Loucy (cell line): ENCODE data around the gene MSMB.
A peak's percentile ranks its signal among the peaks of the same experiment; 100 is the strongest.

ENCODE experiments used
- H2AFZ ChIP-seq: fragments of 200-600 bp; sonication (generic); 2 replicates; pipeline ENCODE4 v1.6.0; 2016; ENCODE audit warnings: antibody characterized with exemption, mild to moderate bottlenecking, low read length, moderate library complexity
- H3F3A ChIP-seq: fragments of 200-600 bp; 2 replicates; pipeline ENCODE4 v1.6.0; 2016; ENCODE audit warnings: antibody characterized with exemption, low read depth, mild to moderate bottlenecking
- H3K27me3 ChIP-seq: fragments of 200-600 bp; sonication (generic); 2 replicates; pipeline ENCODE4 v1.6.1; 2014; ENCODE audit warnings: low read length, mild to moderate bottlenecking; ENCODE audit not compliant: insufficient read depth, poor library complexity, severe bottlenecking
- H3K36me3 ChIP-seq: fragments of 200-600 bp; sonication (generic); 2 replicates; pipeline ENCODE4 v1.6.1; 2016; ENCODE audit warnings: low read length; ENCODE audit not compliant: insufficient read depth
- H3K4me1 ChIP-seq: fragments of 200-600 bp; sonication (generic); 2 replicates; pipeline ENCODE4 v1.5.1; 2014; ENCODE audit warnings: low read length, mild to moderate bottlenecking; ENCODE audit not compliant: insufficient read depth, poor library complexity, severe bottlenecking
- H3K4me2 ChIP-seq: fragments of 200-600 bp; sonication (generic); 2 replicates; pipeline ENCODE4 v1.6.0; 2014; ENCODE audit warnings: antibody characterized with exemption, low read length, low read depth, mild to moderate bottlenecking; ENCODE audit not compliant: poor library complexity, severe bottlenecking
- H3K4me3 ChIP-seq: fragments of 200-600 bp; sonication (generic); 2 replicates; pipeline ENCODE4 v1.5.1; 2014; ENCODE audit warnings: low read length, mild to moderate bottlenecking, mixed read lengths; ENCODE audit not compliant: poor library complexity, severe bottlenecking
- H3K79me2 ChIP-seq: fragments of 200-600 bp; sonication (generic); 2 replicates; pipeline ENCODE4 v1.6.1; 2014; ENCODE audit warnings: low read length; ENCODE audit not compliant: insufficient read depth
- H3K9ac ChIP-seq: fragments of 200-600 bp; sonication (generic); 2 replicates; pipeline ENCODE4 v1.6.0; 2014; ENCODE audit warnings: mild to moderate bottlenecking, low read depth, low read length, moderate library complexity; ENCODE audit not compliant: poor library complexity, severe bottlenecking
- H3K9me2 ChIP-seq: fragments of 200-600 bp; sonication (generic); replicated peaks from 2 replicates; pipeline ENCODE4 v1.6.1; 2016; ENCODE audit warnings: low read depth, low read length, mixed read lengths
- H3K9me3 ChIP-seq: fragments of 200-600 bp; sonication (generic); 2 replicates; pipeline ENCODE4 v1.6.1; 2014; ENCODE audit warnings: mild to moderate bottlenecking, antibody characterized with exemption, low read length, low read depth; ENCODE audit not compliant: insufficient read depth
- H4K20me1 ChIP-seq: fragments of 200-600 bp; sonication (generic); 2 replicates; pipeline ENCODE4 v1.6.0; 2014; ENCODE audit warnings: antibody characterized with exemption, low read length, mild to moderate bottlenecking; ENCODE audit not compliant: insufficient read depth, poor library complexity, severe bottlenecking
- EZH2phosphoT487 ChIP-seq: fragments of 200-600 bp; IDR thresholded peaks from 2 replicates; pipeline ENCODE4 v1.6.1; 2018; ENCODE audit warnings: antibody characterized with exemption, mild to moderate bottlenecking, moderate library complexity, borderline replicate concordance
- TF ChIP-seq, protein P1 (sequence below): fragments of 200-600 bp; sonication (generic); conservative IDR thresholded peaks from 2 replicates; pipeline ENCODE4 v1.5.1; 2014; ENCODE audit warnings: mild to moderate bottlenecking, antibody characterized with exemption, low read length

Gene MSMB

DNA sequence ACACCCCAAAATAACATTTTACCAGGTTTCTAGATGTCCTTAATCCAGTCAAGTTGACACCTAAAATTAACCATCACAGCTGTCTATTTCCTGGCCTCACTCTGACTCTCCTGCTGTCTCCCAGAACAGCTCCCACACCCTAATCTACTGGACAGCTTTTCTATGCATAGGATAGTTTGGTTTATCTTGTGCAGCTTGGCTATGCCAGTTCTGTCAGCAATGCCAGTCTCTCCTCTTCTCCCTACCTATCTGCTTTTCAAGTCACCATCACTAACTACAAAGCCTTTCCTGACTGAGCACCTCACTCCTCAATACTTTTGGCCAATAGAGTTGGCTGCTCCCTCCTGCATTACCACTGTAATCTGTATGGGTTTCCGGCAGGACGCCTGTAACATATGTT is 20.7 kb downstream of the MSMB start:
- peak overlapping the region; percentile 72 for H3K4me3 ChIP-seq

DNA sequence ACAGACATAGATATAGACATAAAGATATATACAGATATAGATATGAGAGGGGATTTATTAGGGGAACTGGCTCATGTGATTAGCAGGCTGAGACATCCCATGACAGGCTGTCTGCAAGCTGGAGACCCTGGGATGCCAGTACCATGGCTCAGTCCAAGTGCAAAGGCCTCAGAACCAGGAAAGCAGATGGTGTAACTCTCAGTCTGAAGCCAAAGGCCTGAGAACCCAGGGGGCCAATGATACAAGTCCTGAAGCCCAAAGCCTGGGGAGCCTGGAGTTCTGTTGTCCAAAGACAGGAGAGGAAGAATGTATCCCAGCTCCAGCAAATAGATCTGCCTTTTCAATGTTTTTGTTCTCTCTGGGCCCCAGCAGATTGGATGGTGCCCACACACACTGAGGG is 21.1 kb downstream of the MSMB start:
- Histone ChIP-seq H2AFZ (no peak overlapping the region), H3K4me3 (peak overlapping the region; percentile 72), H3K36me3 (no peaks in the 10 kb centered on the region), H3K4me1 (peaks cover 69% of the 10 kb centered on the region), H3K9me2 (no peaks in the 10 kb centered on the region), H3K4me2 (peak overlapping the region; percentile 85), H3F3A (no peaks in the 10 kb centered on the region), H3K9me3 (no peaks in the 10 kb centered on the region), H3K9ac (peak overlapping the region; percentile 37), H3K27me3 (no peaks in the 10 kb centered on the region), H3K79me2 (peaks cover 100% of the 10 kb centered on the region), H4K20me1 (peaks cover 99% of the 10 kb centered on the region)
- TF ChIP-seq EZH2phosphoT487, result no peak
- TF ChIP-seq, protein P1, sequence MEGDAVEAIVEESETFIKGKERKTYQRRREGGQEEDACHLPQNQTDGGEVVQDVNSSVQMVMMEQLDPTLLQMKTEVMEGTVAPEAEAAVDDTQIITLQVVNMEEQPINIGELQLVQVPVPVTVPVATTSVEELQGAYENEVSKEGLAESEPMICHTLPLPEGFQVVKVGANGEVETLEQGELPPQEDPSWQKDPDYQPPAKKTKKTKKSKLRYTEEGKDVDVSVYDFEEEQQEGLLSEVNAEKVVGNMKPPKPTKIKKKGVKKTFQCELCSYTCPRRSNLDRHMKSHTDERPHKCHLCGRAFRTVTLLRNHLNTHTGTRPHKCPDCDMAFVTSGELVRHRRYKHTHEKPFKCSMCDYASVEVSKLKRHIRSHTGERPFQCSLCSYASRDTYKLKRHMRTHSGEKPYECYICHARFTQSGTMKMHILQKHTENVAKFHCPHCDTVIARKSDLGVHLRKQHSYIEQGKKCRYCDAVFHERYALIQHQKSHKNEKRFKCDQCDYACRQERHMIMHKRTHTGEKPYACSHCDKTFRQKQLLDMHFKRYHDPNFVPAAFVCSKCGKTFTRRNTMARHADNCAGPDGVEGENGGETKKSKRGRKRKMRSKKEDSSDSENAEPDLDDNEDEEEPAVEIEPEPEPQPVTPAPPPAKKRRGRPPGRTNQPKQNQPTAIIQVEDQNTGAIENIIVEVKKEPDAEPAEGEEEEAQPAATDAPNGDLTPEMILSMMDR, result no peak

More for the DNA sequence above, 20.7 kb downstream of the MSMB start:
- Histone ChIP-seq H3F3A (no peaks in the 10 kb centered on the region), H3K4me1 (peaks cover 64% of the 10 kb centered on the region), H3K9ac (peak overlapping the region; percentile 37), H4K20me1 (peaks cover 95% of the 10 kb centered on the region), H3K4me2 (peak overlapping the region; percentile 85), H3K27me3 (no peaks in the 10 kb centered on the region), H3K9me2 (no peaks in the 10 kb centered on the region), H3K9me3 (no peaks in the 10 kb centered on the region), H3K36me3 (no peaks in the 10 kb centered on the region), H3K79me2 (peaks cover 100% of the 10 kb centered on the region), H2AFZ (no peak overlapping the region)
- TF ChIP-seq, protein P1, result no peak
- no peak for TF ChIP-seq EZH2phosphoT487

DNA sequence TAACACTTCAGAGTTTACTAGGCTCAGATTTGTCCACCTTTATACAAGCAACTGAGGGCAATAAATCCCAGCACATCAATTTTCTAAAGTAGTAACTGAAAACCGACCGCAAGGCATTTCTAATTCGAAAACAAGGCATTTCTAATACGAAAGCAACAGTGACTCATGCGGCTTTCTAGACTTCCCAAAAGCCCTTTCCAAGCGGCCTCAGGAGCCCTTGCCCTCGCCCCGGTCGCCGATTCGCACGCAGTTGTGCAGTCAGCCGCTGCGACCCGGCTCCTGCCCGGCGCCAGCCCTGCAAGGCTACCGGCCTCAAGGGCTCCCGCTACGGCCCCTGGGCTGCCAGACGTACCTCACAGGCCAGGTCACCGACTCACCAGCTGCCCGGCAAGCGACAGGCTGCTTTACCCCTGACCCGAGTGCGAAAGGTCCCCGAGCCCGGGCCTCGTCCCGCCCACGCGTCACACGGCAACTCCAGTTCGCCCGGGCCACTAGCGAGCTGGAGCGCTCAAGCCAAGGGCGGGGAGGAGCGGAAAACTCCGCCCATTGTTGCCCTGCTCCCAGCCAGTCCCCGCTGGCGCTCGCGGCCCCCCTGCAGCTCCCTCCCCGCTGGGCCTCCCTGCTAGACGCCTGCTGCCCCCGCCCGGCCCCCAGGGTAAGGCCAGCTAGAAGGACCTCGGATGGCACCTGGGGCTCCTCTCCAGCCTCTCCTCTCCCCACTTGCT is 22.9 kb downstream of the MSMB start:
- no peaks in the 10 kb centered on the region for H3F3A ChIP-seq
- H3K9me3 ChIP-seq, result no peaks in the 10 kb centered on the region
- H4K20me1 ChIP-seq, result peaks cover 100% of the 10 kb centered on the region
- peak overlapping the region; percentile 72 for H3K4me3 ChIP-seq
- no peaks in the 10 kb centered on the region for H3K9me2 ChIP-seq
- peaks cover 100% of the 10 kb centered on the region for H3K79me2 ChIP-seq
- no peaks in the 10 kb centered on the region for H3K27me3 ChIP-seq
- no peak overlapping the region for H2AFZ ChIP-seq
- H3K4me1 ChIP-seq, result peaks cover 77% of the 10 kb centered on the region
- H3K9ac ChIP-seq, result peak overlapping the region; percentile 44
- no peak for TF ChIP-seq EZH2phosphoT487
- TF ChIP-seq, protein P1, result no peak; the same call in 1 of the 2 replicates
- H3K36me3 ChIP-seq, result no peaks in the 10 kb centered on the region
- H3K4me2 ChIP-seq, result peak overlapping the region; percentile 85
